Measurements from ENCODE around the gene RPA3. TPM values are rescaled to one million over a fixed set of nuclear protein-coding genes. Genes with fewer than 3 reads are reported as not detected.

The RPA3 gene
- total and polyA plus RNA-seq, 8 donors, result 28.5 to 49.2 (median 43.5) TPM

GRCh38 chr7:7742223-7742622, 23.8 kb upstream of the RPA3 start:
- no peaks in the 10 kb centered on the region for H3K27me3 ChIP-seq
- H3K36me3 ChIP-seq, result no peaks in the 10 kb centered on the region
- no peaks in the 10 kb centered on the region for H3K9me3 ChIP-seq
- H3K4me3 ChIP-seq, result no peak overlapping the region
- no peak overlapping the region for H3K27ac ChIP-seq
- TF ChIP-seq CTCF (IDR thresholded peaks at IDR 0.05), result no peak
- peaks cover 0 to 7% of the 10 kb centered on the region in 2 donors for H3K4me1 ChIP-seq
- DNase-seq (no peak), ATAC-seq (no peak)
- intact Hi-C loops (cut with DNase I), result no loop called here

- intact Hi-C loops (cut with DNase I), result no loop called here
- no peak overlapping the region for H3K27ac ChIP-seq
- no peaks in the 10 kb centered on the region for H3K9me3 ChIP-seq
- H3K27me3 ChIP-seq, result no peaks in the 10 kb centered on the region
- H3K36me3 ChIP-seq, result no peaks in the 10 kb centered on the region
- ATAC-seq, result no peak
- DNase-seq, result no peak
- H3K4me3 ChIP-seq, result no peak overlapping the region
- no peak for TF ChIP-seq CTCF (IDR thresholded peaks at IDR 0.05)
- H3K4me1 ChIP-seq, result peaks cover 0 to 7% of the 10 kb centered on the region in 2 donors
These were observed 21.6 kb upstream of the RPA3 start for GRCh38 chr7:7740037-7740355.

- H3K27me3 ChIP-seq, result no peaks in the 10 kb centered on the region
- no peak overlapping the region for H3K4me3 ChIP-seq
- peak in 2 of 4 donors; percentile 31 to 46 for DNase-seq
- H3K36me3 ChIP-seq, result no peaks in the 10 kb centered on the region
- no peak for TF ChIP-seq CTCF (IDR thresholded peaks at IDR 0.05)
- intact Hi-C loops (cut with DNase I), result no loop called here
- peaks cover 0 to 7% of the 10 kb centered on the region in 2 donors for H3K4me1 ChIP-seq
- H3K27ac ChIP-seq, result no peak overlapping the region
- peak; percentile 47 for ATAC-seq
- no peaks in the 10 kb centered on the region for H3K9me3 ChIP-seq
These were observed 21.0 kb upstream of the RPA3 start for GRCh38 chr7:7739204-7740036.

GRCh38 chr7:7738622-7739021, 20.2 kb upstream of the RPA3 start:
- TF ChIP-seq CTCF (IDR thresholded peaks at IDR 0.05), result no peak
- DNase-seq (no peak), ATAC-seq (no peak)
- peaks cover 0 to 7% of the 10 kb centered on the region in 2 donors for H3K4me1 ChIP-seq
- H3K4me3 ChIP-seq, result no peak overlapping the region
- H3K9me3 ChIP-seq, result no peaks in the 10 kb centered on the region
- no peaks in the 10 kb centered on the region for H3K27me3 ChIP-seq
- intact Hi-C loops (cut with DNase I), result no loop called here
- H3K36me3 ChIP-seq, result no peaks in the 10 kb centered on the region
- H3K27ac ChIP-seq, result no peak overlapping the region

GRCh38 chr7:7738177-7738576, 19.8 kb upstream of the RPA3 start:
- Histone ChIP-seq H3K4me1 (peaks cover 0 to 7% of the 10 kb centered on the region in 2 donors), H3K9me3 (no peaks in the 10 kb centered on the region), H3K4me3 (no peak overlapping the region), H3K27me3 (no peaks in the 10 kb centered on the region), H3K36me3 (no peaks in the 10 kb centered on the region), H3K27ac (no peak overlapping the region)
- DNase-seq (no peak), ATAC-seq (no peak)
- TF ChIP-seq CTCF (IDR thresholded peaks at IDR 0.05), result no peak
- intact Hi-C loops (cut with DNase I), result no loop called here
